HK-2 (cell line): ENCODE data around the gene TMEM108.

Experiments used
- DNase-seq: peaks from one replicate; pipeline ENCODE4 v3.0.0-alpha.2; 2018; ENCODE audit not compliant: unreplicated experiment

The TMEM108 gene

GRCh38 chr3:133162670-133163305 lies 124.6 kb downstream of the TMEM108 start:
- DNase-seq: no peak

GRCh38 chr3:133167340-133168024 lies 129.3 kb downstream of the TMEM108 start:
- no peak for DNase-seq

GRCh38 chr3:133168025-133168401 lies 129.8 kb downstream of the TMEM108 start:
- no peak for DNase-seq

- DNase-seq: no peak
These were observed 131.3 kb downstream of the TMEM108 start for GRCh38 chr3:133169331-133170068.

- no peak for DNase-seq
These were observed 133.6 kb downstream of the TMEM108 start for GRCh38 chr3:133171831-133172230.

- no peak for DNase-seq
These were observed 143.4 kb downstream of the TMEM108 start for GRCh38 chr3:133181392-133182150.

- DNase-seq: no peak
These were observed 149.7 kb downstream of the TMEM108 start for GRCh38 chr3:133187870-133188379.

GRCh38 chr3:133188996-133189395 lies 150.8 kb downstream of the TMEM108 start:
- no peak for DNase-seq

GRCh38 chr3:133189893-133190292 lies 151.7 kb downstream of the TMEM108 start:
- DNase-seq: no peak

GRCh38 chr3:133191818-133192217 lies 153.6 kb downstream of the TMEM108 start:
- DNase-seq: no peak

GRCh38 chr3:133192363-133192945 lies 154.3 kb downstream of the TMEM108 start:
- DNase-seq: no peak

- DNase-seq: no peak
These were observed 154.8 kb downstream of the TMEM108 start for GRCh38 chr3:133192967-133193366.

- DNase-seq: no peak
These were observed 158.3 kb downstream of the TMEM108 start for GRCh38 chr3:133196527-133196926.

GRCh38 chr3:133197619-133198018 lies 159.4 kb downstream of the TMEM108 start:
- no peak for DNase-seq

GRCh38 chr3:133206921-133207320 lies 168.7 kb downstream of the TMEM108 start:
- DNase-seq: no peak

- DNase-seq: no peak
These were observed 170.0 kb downstream of the TMEM108 start for GRCh38 chr3:133208184-133208583.

- DNase-seq: no peak
These were observed 171.8 kb downstream of the TMEM108 start for GRCh38 chr3:133209871-133210550.

- no peak for DNase-seq
These were observed 172.5 kb downstream of the TMEM108 start for GRCh38 chr3:133210656-133211055.

- no peak for DNase-seq
These were observed 173.3 kb downstream of the TMEM108 start for GRCh38 chr3:133211449-133211848.

- DNase-seq: no peak
These were observed 173.7 kb downstream of the TMEM108 start for GRCh38 chr3:133211856-133212255.

GRCh38 chr3:133213937-133214336 lies 175.7 kb downstream of the TMEM108 start:
- no peak for DNase-seq
